Vagina (tissue), 2 donors: ENCODE results near the gene SCAF4.

Experiments
- CTCF ChIP-seq, 3 experiments: fragments of 450-650 bp in 2 of 3; fragments of 200-600 bp in 1 of 3; sonication (generic) in 1 of 3; IDR thresholded peaks; one replicate each; pipeline ENCODE4 v1.5.1; 2017 to 2019; ENCODE audit warnings: antibody characterized with exemption in 3 of 3, mild to moderate bottlenecking in 2 of 3, moderate library complexity in 2 of 3
- POLR2A ChIP-seq, 2 donors: fragments of 450-650 bp; IDR thresholded peaks; one replicate each; pipeline ENCODE4 v1.6.1; 2017; ENCODE audit warnings: antibody characterized with exemption in 2 of 2, mild to moderate bottlenecking in 2 of 2, moderate library complexity in 2 of 2
- POLR2AphosphoS5 ChIP-seq, 2 donors: sonication (generic); formaldehyde crosslinking; IDR thresholded peaks; one replicate each; pipeline ENCODE4 v1.9.0; 2017; ENCODE audit warnings: antibody characterized with exemption in 2 of 2, mild to moderate bottlenecking in 2 of 2, low read depth in 1 of 2; ENCODE audit not compliant: insufficient read depth in 1 of 2

- TF ChIP-seq POLR2A (IDR thresholded peaks at IDR 0.05) = no peak
- TF ChIP-seq CTCF (IDR thresholded peaks at IDR 0.05) = no peak
- TF ChIP-seq POLR2AphosphoS5 (IDR thresholded peaks at IDR 0.05; ENCODE audit: insufficient read depth in 1 of 2, low read depth in 1 of 2) = no peak
Observed at GRCh38 chr21:31774031-31774430, 42.1 kb upstream of the SCAF4 start.
